ENCODE measurements around the gene ABL1. TPM values are rescaled to one million over a fixed set of nuclear protein-coding genes. Genes with fewer than 3 reads are reported as not detected.
A peak's percentile ranks its signal among the peaks of the same experiment; 100 is the strongest.

ABL1 gene
- total and polyA plus RNA-seq, 5 donors from 2014 or later, result 5.5 to 33.9 (median 8.6) TPM

- H3K27me3 Mint-ChIP-seq, result peaks cover 5% of the 10 kb centered on the region
- ATAC-seq (ENCODE audit: low read depth in 2 of 2), result no peak
- H3K9me3 Mint-ChIP-seq, result peaks cover 0 to 8% (median 0%) of the 10 kb centered on the region in 7 donors
- Histone ChIP-seq H3K27me3 (ENCODE audit: control insufficient read depth, insufficient read depth, low read length) (peaks cover 5% of the 10 kb centered on the region), H3K9me3 (ENCODE audit: control insufficient read depth in 2 of 2, low read length in 2 of 2) (peaks cover 0 to 3% of the 10 kb centered on the region in 2 experiments), H3K4me1 (ENCODE audit: control insufficient read depth, insufficient read depth, low read length, poor library complexity, severe bottlenecking) (peaks cover 10% of the 10 kb centered on the region), H3K36me3 (ENCODE audit: control insufficient read depth, insufficient read depth, low read length) (no peaks in the 10 kb centered on the region), H3K4me3 (ENCODE audit: low read depth, low read length) (no peak overlapping the region), H3K27ac (ENCODE audit: insufficient read depth, low read length, poor library complexity, severe bottlenecking) (no peak overlapping the region)
- H3K4me1 Mint-ChIP-seq, result peaks cover 7 to 23% (median 17%) of the 10 kb centered on the region in 4 donors
- no peak for DNase-seq
- H3K27ac Mint-ChIP-seq, result no peak overlapping the region
- no peak overlapping the region for H3K4me3 Mint-ChIP-seq
- H3K36me3 Mint-ChIP-seq, result peaks cover 5% of the 10 kb centered on the region
Measured at GRCh38 chr9:130829762-130830161, 5.3 kb upstream of the ABL1 start.

- ATAC-seq (ENCODE audit: low read depth in 2 of 2) (no peak), DNase-seq (no peak)
- H3K4me1 ChIP-seq (ENCODE audit: control insufficient read depth, insufficient read depth, low read length, poor library complexity, severe bottlenecking), result peaks cover 12% of the 10 kb centered on the region
- H3K27me3 Mint-ChIP-seq, result peaks cover 5% of the 10 kb centered on the region
- no peak overlapping the region for H3K4me3 ChIP-seq (ENCODE audit: low read depth, low read length)
- peaks cover 0 to 8% (median 0%) of the 10 kb centered on the region in 7 donors for H3K9me3 Mint-ChIP-seq
- H3K36me3 ChIP-seq (ENCODE audit: control insufficient read depth, insufficient read depth, low read length), result no peaks in the 10 kb centered on the region
- H3K27ac ChIP-seq (ENCODE audit: insufficient read depth, low read length, poor library complexity, severe bottlenecking), result no peak overlapping the region
- peak overlapping the region in 1 of 3 donors; percentile 39 for H3K27ac Mint-ChIP-seq
- H3K4me3 Mint-ChIP-seq, result no peak overlapping the region
- H3K4me1 Mint-ChIP-seq, result peaks cover 7 to 23% (median 17%) of the 10 kb centered on the region in 4 donors
- peaks cover 5% of the 10 kb centered on the region for H3K36me3 Mint-ChIP-seq
- H3K27me3 ChIP-seq (ENCODE audit: control insufficient read depth, insufficient read depth, low read length), result peaks cover 5% of the 10 kb centered on the region
- peaks cover 0 to 3% of the 10 kb centered on the region in 2 experiments for H3K9me3 ChIP-seq (ENCODE audit: control insufficient read depth in 2 of 2, low read length in 2 of 2)
Measured at GRCh38 chr9:130830231-130830760, 4.8 kb upstream of the ABL1 start.

GRCh38 chr9:130831077-130831476, 4.0 kb upstream of the ABL1 start:
- no peak overlapping the region for H3K27ac Mint-ChIP-seq
- peaks cover 0 to 8% (median 0%) of the 10 kb centered on the region in 7 donors for H3K9me3 Mint-ChIP-seq
- H3K36me3 Mint-ChIP-seq, result peaks cover 5% of the 10 kb centered on the region
- Histone ChIP-seq H3K27me3 (ENCODE audit: control insufficient read depth, insufficient read depth, low read length) (peaks cover 5% of the 10 kb centered on the region), H3K9me3 (ENCODE audit: control insufficient read depth in 2 of 2, low read length in 2 of 2) (peaks cover 0 to 3% of the 10 kb centered on the region in 2 experiments), H3K4me1 (ENCODE audit: control insufficient read depth, insufficient read depth, low read length, poor library complexity, severe bottlenecking) (peaks cover 12% of the 10 kb centered on the region), H3K4me3 (ENCODE audit: low read depth, low read length) (no peak overlapping the region), H3K27ac (ENCODE audit: insufficient read depth, low read length, poor library complexity, severe bottlenecking) (no peak overlapping the region), H3K36me3 (ENCODE audit: control insufficient read depth, insufficient read depth, low read length) (no peaks in the 10 kb centered on the region)
- no peak for DNase-seq
- H3K27me3 Mint-ChIP-seq, result peaks cover 7% of the 10 kb centered on the region
- peaks cover 7 to 26% (median 20%) of the 10 kb centered on the region in 4 donors for H3K4me1 Mint-ChIP-seq
- H3K4me3 Mint-ChIP-seq, result no peak overlapping the region
- ATAC-seq (ENCODE audit: low read depth in 2 of 2), result no peak

GRCh38 chr9:130833031-130833990, 1.7 kb upstream of the ABL1 start:
- H3K27ac Mint-ChIP-seq, result peak overlapping the region in 1 of 3 donors; percentile 32

GRCh38 chr9:130835441-130836298, 616 bp downstream of the ABL1 start:
- H3K27me3 Mint-ChIP-seq, result peaks cover 10% of the 10 kb centered on the region
- peaks cover 7 to 39% (median 35%) of the 10 kb centered on the region in 4 donors for H3K4me1 Mint-ChIP-seq
- DNase-seq (peak in 2 of 3 donors; percentile 9 to 54), ATAC-seq (ENCODE audit: low read depth in 2 of 2) (peak in 1 of 2 donors; percentile 24)
- Histone ChIP-seq H3K27ac (ENCODE audit: insufficient read depth, low read length, poor library complexity, severe bottlenecking) (no peak overlapping the region), H3K27me3 (ENCODE audit: control insufficient read depth, insufficient read depth, low read length) (peaks cover 5% of the 10 kb centered on the region), H3K4me3 (ENCODE audit: low read depth, low read length) (peak overlapping the region; percentile 50), H3K9me3 (ENCODE audit: control insufficient read depth in 2 of 2, low read length in 2 of 2) (no peaks in the 10 kb centered on the region), H3K36me3 (ENCODE audit: control insufficient read depth, insufficient read depth, low read length) (no peaks in the 10 kb centered on the region), H3K4me1 (ENCODE audit: control insufficient read depth, insufficient read depth, low read length, poor library complexity, severe bottlenecking) (peaks cover 16% of the 10 kb centered on the region)
- peak overlapping the region; percentile 40 to 81 (median 49) for H3K27ac Mint-ChIP-seq
- peaks cover 0 to 2% (median 0%) of the 10 kb centered on the region in 7 donors for H3K9me3 Mint-ChIP-seq
- H3K36me3 Mint-ChIP-seq, result no peaks in the 10 kb centered on the region
- H3K4me3 Mint-ChIP-seq, result peak overlapping the region; percentile 75 to 96 (median 89)

More at GRCh38 chr9:130833031-130833990, 1.7 kb upstream of the ABL1 start:
- Histone ChIP-seq H3K9me3 (ENCODE audit: control insufficient read depth in 2 of 2, low read length in 2 of 2) (peaks cover 0 to 3% of the 10 kb centered on the region in 2 experiments), H3K27me3 (ENCODE audit: control insufficient read depth, insufficient read depth, low read length) (peaks cover 5% of the 10 kb centered on the region), H3K4me1 (ENCODE audit: control insufficient read depth, insufficient read depth, low read length, poor library complexity, severe bottlenecking) (peaks cover 16% of the 10 kb centered on the region), H3K36me3 (ENCODE audit: control insufficient read depth, insufficient read depth, low read length) (no peaks in the 10 kb centered on the region), H3K4me3 (ENCODE audit: low read depth, low read length) (no peak overlapping the region), H3K27ac (ENCODE audit: insufficient read depth, low read length, poor library complexity, severe bottlenecking) (no peak overlapping the region)
- peak overlapping the region; percentile 9 to 90 (median 87) for H3K4me3 Mint-ChIP-seq
- ATAC-seq (ENCODE audit: low read depth in 2 of 2) (no peak), DNase-seq (no peak)
- H3K9me3 Mint-ChIP-seq, result peaks cover 0 to 6% (median under 1%) of the 10 kb centered on the region in 7 donors
- H3K4me1 Mint-ChIP-seq, result peaks cover 7 to 37% (median 32%) of the 10 kb centered on the region in 4 donors
- peaks cover 10% of the 10 kb centered on the region for H3K27me3 Mint-ChIP-seq
- H3K36me3 Mint-ChIP-seq, result peaks cover 3% of the 10 kb centered on the region

- Mint-ChIP-seq H3K9me3 (peaks cover 0 to 2% (median 0%) of the 10 kb centered on the region in 7 donors), H3K4me1 (peaks cover 7 to 43% (median 36%) of the 10 kb centered on the region in 4 donors), H3K4me3 (peak overlapping the region; percentile 34 to 73 (median 56)), H3K36me3 (no peaks in the 10 kb centered on the region), H3K27me3 (peaks cover 10% of the 10 kb centered on the region), H3K27ac (peak overlapping the region in 1 of 3 donors; percentile 24)
- Histone ChIP-seq H3K27ac (ENCODE audit: insufficient read depth, low read length, poor library complexity, severe bottlenecking) (no peak overlapping the region), H3K36me3 (ENCODE audit: control insufficient read depth, insufficient read depth, low read length) (no peaks in the 10 kb centered on the region), H3K27me3 (ENCODE audit: control insufficient read depth, insufficient read depth, low read length) (peaks cover 5% of the 10 kb centered on the region), H3K4me1 (ENCODE audit: control insufficient read depth, insufficient read depth, low read length, poor library complexity, severe bottlenecking) (peaks cover 16% of the 10 kb centered on the region), H3K4me3 (ENCODE audit: low read depth, low read length) (no peak overlapping the region), H3K9me3 (ENCODE audit: control insufficient read depth in 2 of 2, low read length in 2 of 2) (no peaks in the 10 kb centered on the region)
- ATAC-seq (ENCODE audit: low read depth in 2 of 2) (no peak), DNase-seq (no peak)
Measured at GRCh38 chr9:130837002-130837511, 2.0 kb downstream of the ABL1 start.

GRCh38 chr9:130837643-130838042, 2.6 kb downstream of the ABL1 start:
- Mint-ChIP-seq H3K36me3 (no peaks in the 10 kb centered on the region), H3K27me3 (peaks cover 10% of the 10 kb centered on the region), H3K9me3 (peaks cover 0 to 2% (median 0%) of the 10 kb centered on the region in 7 donors), H3K4me1 (peaks cover 2 to 46% (median 33%) of the 10 kb centered on the region in 4 donors), H3K27ac (no peak overlapping the region), H3K4me3 (peak overlapping the region in 1 of 4 donors; percentile 4)
- H3K9me3 ChIP-seq (ENCODE audit: control insufficient read depth in 2 of 2, low read length in 2 of 2), result no peaks in the 10 kb centered on the region
- H3K27ac ChIP-seq (ENCODE audit: insufficient read depth, low read length, poor library complexity, severe bottlenecking), result no peak overlapping the region
- peaks cover 5% of the 10 kb centered on the region for H3K27me3 ChIP-seq (ENCODE audit: control insufficient read depth, insufficient read depth, low read length)
- DNase-seq (no peak), ATAC-seq (ENCODE audit: low read depth in 2 of 2) (no peak)
- H3K4me1 ChIP-seq (ENCODE audit: control insufficient read depth, insufficient read depth, low read length, poor library complexity, severe bottlenecking), result peaks cover 16% of the 10 kb centered on the region
- no peak overlapping the region for H3K4me3 ChIP-seq (ENCODE audit: low read depth, low read length)
- H3K36me3 ChIP-seq (ENCODE audit: control insufficient read depth, insufficient read depth, low read length), result no peaks in the 10 kb centered on the region
